Vagina (tissue), 2 donors: Measurements from ENCODE around the gene B4GALT7. TPM values are rescaled to one million over a fixed set of nuclear protein-coding genes. Genes with fewer than 3 reads are reported as not detected.

Source experiments
- DNase-seq, 2 donors: peaks; one replicate each; pipeline ENCODE4 v3.0.0-alpha.2; 2017; ENCODE audit errors: extremely low spot score in 2 of 2
- H3K27ac ChIP-seq: fragments of 200-600 bp; sonication (generic); one replicate; pipeline ENCODE4 v1.5.1; 2019
- H3K27me3 ChIP-seq: fragments of 200-600 bp; sonication (generic); one replicate; pipeline ENCODE4 v1.5.1; 2019
- H3K36me3 ChIP-seq, 2 donors: fragments of 200-600 bp; sonication (generic); one replicate each; pipeline ENCODE4 v1.5.1; 2017 to 2019
- H3K4me1 ChIP-seq: fragments of 200-600 bp; sonication (generic); one replicate; pipeline ENCODE4 v1.5.1; 2019
- H3K4me3 ChIP-seq, 2 donors: fragments of 200-600 bp; sonication (generic); 1 replicate in 1 of 2; 2 replicates in 1 of 2; pipeline ENCODE4 v1.5.1; 2016 to 2019
- H3K9me3 ChIP-seq: fragments of 200-600 bp; sonication (generic); one replicate; pipeline ENCODE4 v1.5.1; 2019
- CTCF ChIP-seq, 3 experiments: fragments of 450-650 bp in 2 of 3; fragments of 200-600 bp in 1 of 3; sonication (generic) in 1 of 3; IDR thresholded peaks; one replicate each; pipeline ENCODE4 v1.5.1; 2017 to 2019; ENCODE audit warnings: antibody characterized with exemption in 3 of 3, mild to moderate bottlenecking in 2 of 3, moderate library complexity in 2 of 3
- POLR2A ChIP-seq, 2 donors: fragments of 450-650 bp; IDR thresholded peaks; one replicate each; pipeline ENCODE4 v1.6.1; 2017; ENCODE audit warnings: antibody characterized with exemption in 2 of 2, mild to moderate bottlenecking in 2 of 2, moderate library complexity in 2 of 2
- POLR2AphosphoS5 ChIP-seq, 2 donors: sonication (generic); formaldehyde crosslinking; IDR thresholded peaks; one replicate each; pipeline ENCODE4 v1.9.0; 2017; ENCODE audit warnings: antibody characterized with exemption in 2 of 2, mild to moderate bottlenecking in 2 of 2, low read depth in 1 of 2; ENCODE audit not compliant: insufficient read depth in 1 of 2
- intact Hi-C: fragments of 100-400 bp; cut with DNase I; formaldehyde crosslinking; loops from one replicate; pipeline ENCODE4 v1.15.1; 2023
- total RNA-seq: library from RNA; depleted of rRNA; stranded (reverse); fragments of >200 nt; gene quantifications from one replicate; pipeline ENCODE4 v1.2.3, GENCODE V29; 2016

The B4GALT7 gene
- total RNA-seq, 1 donor from 2014 or later: 19.4 TPM

DNA sequence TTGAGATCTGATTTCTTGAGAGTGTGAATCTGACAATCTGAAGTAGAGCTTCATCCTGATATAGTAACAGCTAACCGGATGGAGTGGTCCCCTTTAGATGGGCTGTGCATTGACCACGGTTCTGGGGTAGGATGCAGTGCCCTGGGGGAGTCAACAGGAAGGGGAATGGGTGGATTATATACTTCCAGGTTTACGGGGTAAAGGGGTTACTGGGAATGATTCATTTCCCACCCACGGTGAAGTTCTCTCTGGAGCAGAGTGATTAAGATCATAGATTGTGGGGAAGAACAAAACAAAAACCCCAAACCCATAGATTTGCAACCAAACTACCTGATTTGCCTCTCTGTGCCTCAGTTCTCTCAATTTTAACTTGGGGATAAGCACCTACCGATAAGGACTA, 1.5 kb upstream of the B4GALT7 start:
- Histone ChIP-seq H3K27me3 (no peaks in the 10 kb centered on the region), H3K27ac (no peak overlapping the region), H3K9me3 (no peaks in the 10 kb centered on the region), H3K36me3 (peaks cover 3 to 32% of the 10 kb centered on the region in 2 donors), H3K4me1 (peaks cover 47% of the 10 kb centered on the region), H3K4me3 (no peak overlapping the region)
- TF ChIP-seq CTCF (IDR thresholded peaks at IDR 0.05) (no peak), POLR2AphosphoS5 (IDR thresholded peaks at IDR 0.05; ENCODE audit: insufficient read depth in 1 of 2, low read depth in 1 of 2) (no peak), POLR2A (IDR thresholded peaks at IDR 0.05) (no peak)
- DNase-seq: peak in 1 of 2 donors; percentile 34
- intact Hi-C loops: no loop called here

GRCh38 chr5:177600508-177601018, 631 bp downstream of the B4GALT7 start:
- peak in 1 of 2 donors; percentile 88 for DNase-seq
- peaks cover 33% of the 10 kb centered on the region for H3K4me1 ChIP-seq
- no peak for TF ChIP-seq POLR2AphosphoS5 (IDR thresholded peaks at IDR 0.05; ENCODE audit: insufficient read depth in 1 of 2, low read depth in 1 of 2)
- no peak for TF ChIP-seq POLR2A (IDR thresholded peaks at IDR 0.05)
- no peak for TF ChIP-seq CTCF (IDR thresholded peaks at IDR 0.05)
- no peaks in the 10 kb centered on the region for H3K9me3 ChIP-seq
- H3K27me3 ChIP-seq: no peaks in the 10 kb centered on the region
- intact Hi-C loops: no loop called here
- H3K36me3 ChIP-seq: peaks cover 0 to 11% of the 10 kb centered on the region in 2 donors
- H3K4me3 ChIP-seq: peak overlapping the region; percentile 88 to 89
- H3K27ac ChIP-seq: peak overlapping the region; percentile 94

GRCh38 chr5:177601126-177601525, 1.2 kb downstream of the B4GALT7 start:
- H3K27ac ChIP-seq: no peak overlapping the region
- no peaks in the 10 kb centered on the region for H3K9me3 ChIP-seq
- peaks cover 33% of the 10 kb centered on the region for H3K4me1 ChIP-seq
- no peak for DNase-seq
- TF ChIP-seq POLR2A (IDR thresholded peaks at IDR 0.05): no peak
- TF ChIP-seq POLR2AphosphoS5 (IDR thresholded peaks at IDR 0.05; ENCODE audit: insufficient read depth in 1 of 2, low read depth in 1 of 2): no peak
- TF ChIP-seq CTCF (IDR thresholded peaks at IDR 0.05): no peak
- intact Hi-C loops: no loop called here
- H3K4me3 ChIP-seq: peak overlapping the region; percentile 88 to 89
- H3K27me3 ChIP-seq: no peaks in the 10 kb centered on the region
- H3K36me3 ChIP-seq: peaks cover 0 to 6% of the 10 kb centered on the region in 2 donors

DNA sequence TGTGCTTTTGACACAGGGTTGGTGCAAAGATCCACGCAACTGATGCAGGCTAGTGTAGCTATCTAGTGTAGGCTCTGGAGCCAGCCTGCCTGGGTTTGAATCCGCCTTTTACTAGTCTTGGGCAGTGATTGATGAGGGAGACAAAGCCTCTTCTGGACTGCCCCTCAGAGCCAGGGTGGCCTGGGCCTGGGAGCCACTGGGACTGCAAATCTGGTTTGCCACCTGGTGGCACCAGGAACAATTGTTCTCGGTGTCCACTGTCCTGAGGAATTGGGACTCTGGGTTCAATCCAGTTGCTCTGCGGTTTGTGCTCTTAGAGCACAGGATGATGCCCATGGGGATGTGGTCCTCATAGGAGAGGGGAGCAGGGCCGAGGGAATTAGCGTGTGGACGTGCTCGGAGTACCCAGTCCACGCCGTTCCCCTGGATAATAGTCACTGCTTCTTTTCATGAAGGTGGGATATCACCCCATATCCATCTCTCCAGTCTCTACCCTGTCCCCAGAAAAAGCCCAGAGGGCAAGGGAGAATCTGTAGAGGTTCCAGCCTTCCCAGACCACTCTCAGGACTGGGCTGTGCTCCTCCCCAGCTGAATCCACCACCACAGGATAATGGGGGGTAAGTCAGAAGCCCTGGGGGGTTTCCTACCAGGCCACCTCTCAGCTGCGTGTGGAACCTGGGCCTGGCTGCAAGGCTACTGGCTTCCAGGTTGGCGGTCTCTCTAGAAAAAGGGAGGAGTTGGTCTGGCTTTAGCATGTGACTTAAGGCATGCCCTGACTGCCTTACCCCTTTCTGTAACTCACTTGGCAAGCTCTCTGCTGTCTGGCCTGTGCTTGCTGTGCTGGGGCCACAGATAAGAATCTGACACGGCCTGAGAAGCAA, 1.9 kb downstream of the B4GALT7 start:
- no peak for DNase-seq
- intact Hi-C loops: no loop called here

More for the DNA sequence above, 1.9 kb downstream of the B4GALT7 start:
- Histone ChIP-seq H3K27ac (no peak overlapping the region), H3K27me3 (no peaks in the 10 kb centered on the region), H3K4me1 (peaks cover 33% of the 10 kb centered on the region), H3K4me3 (no peak overlapping the region), H3K9me3 (no peaks in the 10 kb centered on the region), H3K36me3 (no peaks in the 10 kb centered on the region)
- TF ChIP-seq POLR2AphosphoS5 (IDR thresholded peaks at IDR 0.05; ENCODE audit: insufficient read depth in 1 of 2, low read depth in 1 of 2) (no peak), CTCF (IDR thresholded peaks at IDR 0.05) (no peak), POLR2A (IDR thresholded peaks at IDR 0.05) (no peak)
